GM21390 (cell line): Measurements from ENCODE around the gene ATP6V0E2.
"Not testable (repeated sequence)": the region's sequence is repeated elsewhere in the genome, so short reads cannot be mapped to it uniquely, and the experiment has no call there.

Source experiments
- ATAC-seq: cut with Tn5 transposase; IDR thresholded peaks from one replicate; pipeline ENCODE4 v1.9.1; 2021; ENCODE audit not compliant: unreplicated experiment

ATP6V0E2 gene

GRCh38 chr7:149873074-149873969 is at the start of gene ATP6V0E2:
ATP6V0E2 (plus strand) TSS chr7:149873969; CDS start chr7:149874066, 97 bp downstream.
- ATAC-seq = peak; percentile 90

DNA sequence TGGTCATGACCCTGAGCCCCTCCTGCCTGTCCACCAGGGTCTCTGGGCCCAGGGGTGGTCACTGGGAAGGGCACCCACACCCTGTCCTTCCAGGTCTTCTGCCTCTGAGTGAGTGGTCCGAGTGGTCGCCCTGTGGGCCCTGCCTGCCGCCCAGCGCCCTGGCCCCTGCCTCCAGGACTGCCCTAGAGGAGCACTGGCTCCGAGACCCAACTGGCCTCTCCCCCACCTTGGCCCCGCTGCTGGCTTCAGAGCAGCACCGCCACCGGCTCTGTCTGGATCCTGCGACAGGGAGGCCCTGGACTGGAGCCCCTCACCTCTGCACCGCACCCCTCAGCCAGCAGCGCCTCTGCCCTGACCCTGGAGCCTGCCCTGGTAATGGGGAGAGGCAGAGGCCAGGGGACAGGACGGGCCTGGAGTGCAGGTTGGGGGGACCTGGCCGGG is 49.4 kb upstream of the ATP6V0E2 start:
- no peak for ATAC-seq

DNA sequence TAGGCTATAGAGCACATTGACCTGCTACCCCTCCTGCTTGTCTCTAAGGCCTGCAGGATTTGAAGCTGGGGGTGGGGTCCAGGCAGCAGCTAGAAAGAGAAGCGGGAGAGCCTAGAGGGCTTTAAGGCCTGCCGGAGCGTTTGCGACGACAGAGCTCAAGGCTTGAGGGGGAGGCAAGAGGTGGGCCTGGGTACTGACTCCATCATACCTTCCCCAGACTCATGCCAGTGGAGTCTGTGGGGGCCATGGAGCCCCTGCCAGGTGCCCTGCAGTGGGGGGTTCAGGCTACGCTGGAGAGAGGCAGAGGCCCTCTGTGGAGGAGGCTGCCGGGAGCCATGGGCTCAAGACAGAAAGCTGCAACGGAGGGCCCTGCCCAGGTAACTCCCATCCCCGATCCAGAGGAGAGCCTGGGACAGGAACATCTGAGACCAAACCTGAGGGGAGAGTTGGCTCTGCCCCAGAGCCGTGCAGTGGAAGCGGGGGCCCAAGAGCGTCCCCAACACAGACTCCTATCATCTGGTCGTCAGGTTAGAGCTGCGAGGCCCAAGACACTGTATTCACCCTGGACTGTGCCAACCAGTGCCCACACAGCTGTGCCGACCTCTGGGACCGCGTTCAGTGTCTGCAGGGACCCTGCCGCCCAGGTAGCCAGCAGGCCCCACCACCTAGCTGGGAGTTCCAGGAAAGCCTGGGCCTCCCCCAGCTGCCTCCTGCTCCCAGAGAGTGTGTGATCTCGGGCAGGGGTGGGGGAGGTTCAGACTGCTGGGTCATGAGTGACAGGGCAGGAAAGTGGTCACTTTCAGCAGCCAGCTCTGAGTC is 48.8 kb upstream of the ATP6V0E2 start:
- ATAC-seq = no peak

- ATAC-seq = no peak
Measured at GRCh38 chr7:149825567-149826343, 48.0 kb upstream of the ATP6V0E2 start.

DNA sequence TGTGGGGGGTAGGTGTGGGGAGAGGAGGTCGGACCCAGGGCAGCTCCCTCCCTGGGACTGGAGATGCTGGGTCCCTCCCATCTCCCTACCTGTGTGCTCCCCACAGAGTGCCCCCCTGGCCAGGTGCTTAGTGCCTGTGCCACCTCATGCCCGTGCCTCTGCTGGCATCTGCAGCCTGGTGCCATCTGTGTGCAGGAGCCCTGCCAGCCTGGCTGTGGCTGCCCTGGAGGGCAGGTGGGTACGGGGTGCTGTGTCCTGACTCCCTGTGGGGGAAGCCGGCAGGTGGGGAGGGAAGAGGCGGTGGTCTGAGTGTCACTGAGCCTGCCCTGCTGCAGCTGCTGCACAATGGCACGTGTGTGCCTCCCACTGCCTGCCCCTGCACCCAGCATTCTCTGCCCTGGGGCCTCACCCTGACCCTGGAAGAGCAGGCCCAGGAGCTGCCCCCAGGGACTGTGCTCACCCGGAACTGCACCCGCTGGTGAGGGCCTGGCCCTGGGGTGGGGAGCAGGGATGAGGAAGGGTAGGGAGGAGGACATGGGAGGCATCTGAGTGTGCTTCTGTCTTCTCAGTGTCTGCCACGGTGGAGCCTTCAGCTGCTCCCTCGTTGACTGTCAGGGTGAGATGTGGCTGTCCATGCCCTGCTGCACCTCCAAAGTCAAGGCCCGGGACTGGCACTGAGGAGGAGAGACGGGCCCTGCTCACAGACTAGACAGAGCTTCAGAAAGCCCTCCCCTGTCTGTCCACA is 47.3 kb upstream of the ATP6V0E2 start:
- ATAC-seq = no peak

DNA sequence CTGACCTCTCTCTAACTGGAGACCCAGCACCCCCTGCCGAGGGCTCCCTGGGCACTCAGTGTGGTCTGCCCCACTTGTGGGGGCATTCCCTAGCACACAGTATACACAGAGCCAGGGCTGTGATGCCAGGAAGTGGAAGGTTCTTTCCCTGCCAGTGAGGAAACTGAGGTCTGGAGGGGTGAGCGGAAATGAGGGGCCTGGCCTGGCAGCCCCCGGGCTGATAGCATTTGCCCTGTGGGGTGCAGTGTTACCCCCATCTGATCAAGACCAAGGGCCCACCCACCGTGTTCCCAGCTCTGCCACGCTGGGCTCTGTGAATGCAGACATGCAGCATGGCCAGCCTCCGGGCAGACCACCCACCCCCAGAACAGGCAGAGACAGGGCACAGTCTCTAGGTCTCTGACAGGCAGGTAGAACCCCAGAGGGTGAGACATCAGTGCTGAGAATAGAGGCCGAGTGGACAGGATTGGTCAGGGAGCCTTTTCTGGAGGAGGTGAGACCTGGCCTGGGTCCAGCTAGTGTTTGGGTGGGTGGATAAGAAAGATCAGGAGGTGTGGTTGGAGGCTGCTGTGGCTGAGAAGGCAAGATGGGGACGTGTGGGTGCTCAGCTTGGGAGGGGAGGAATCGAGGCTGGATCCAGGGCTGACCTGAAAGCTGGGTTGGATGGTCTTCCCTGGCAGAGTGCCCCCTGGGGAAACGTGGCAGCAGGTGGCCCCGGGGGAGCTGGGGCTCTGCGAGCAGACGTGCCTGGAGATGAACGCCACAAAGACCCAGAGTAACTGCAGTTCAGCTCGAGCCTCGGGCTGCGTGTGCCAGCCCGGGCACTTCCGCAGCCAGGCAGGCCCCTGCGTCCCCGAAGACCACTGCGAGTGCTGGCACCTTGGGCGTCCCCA is 46.4 kb upstream of the ATP6V0E2 start:
- no peak for ATAC-seq

DNA sequence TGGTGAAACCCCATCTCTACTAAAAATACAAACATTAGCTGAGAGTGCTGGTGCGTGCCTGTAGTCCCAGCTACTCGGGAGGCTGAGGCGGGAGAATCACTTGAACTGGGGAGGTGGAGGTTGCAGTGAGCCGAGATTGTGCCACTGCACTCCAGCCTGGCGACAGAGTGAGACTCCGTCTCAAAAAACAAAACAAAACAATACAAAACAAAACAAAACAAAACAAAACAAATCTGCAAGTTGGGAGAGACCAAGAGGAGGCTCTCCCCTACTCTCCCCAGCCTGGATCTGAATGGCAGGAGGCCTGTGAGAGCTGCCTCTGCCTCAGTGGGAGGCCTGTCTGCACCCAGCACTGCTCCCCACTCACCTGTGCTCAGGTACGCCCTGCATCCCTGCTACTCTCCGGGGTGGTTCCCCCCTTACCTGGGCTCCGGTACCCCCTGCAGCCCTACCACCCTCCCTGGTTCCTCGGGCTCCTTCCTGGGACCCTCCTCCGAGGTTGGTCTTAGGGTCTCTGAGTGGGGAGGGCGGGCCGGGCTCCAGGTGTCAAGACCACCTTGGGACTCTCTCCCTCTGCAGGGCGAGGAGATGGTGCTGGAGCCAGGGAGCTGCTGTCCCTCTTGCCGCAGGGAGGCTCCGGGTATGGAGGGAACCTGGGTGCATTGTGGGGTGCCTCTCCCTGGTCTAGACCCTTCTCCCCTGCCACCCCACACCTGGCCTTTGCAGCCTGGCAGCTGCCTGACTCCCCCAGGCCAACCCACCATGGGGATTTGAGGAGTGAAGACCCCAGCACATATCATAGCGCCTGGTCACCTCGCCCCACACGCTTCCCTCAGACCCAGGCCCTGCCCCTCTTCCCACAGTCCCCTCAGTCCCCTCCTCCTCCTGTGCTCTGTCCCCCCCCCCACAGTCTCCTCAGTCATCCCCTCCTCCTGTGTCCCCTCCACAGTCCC is 45.1 kb upstream of the ATP6V0E2 start:
- no peak for ATAC-seq

GRCh38 chr7:149830527-149830926 is 43.2 kb upstream of the ATP6V0E2 start:
- not testable (repeated sequence) for ATAC-seq

- ATAC-seq = no peak
Measured at GRCh38 chr7:149830997-149831740, 42.6 kb upstream of the ATP6V0E2 start.

DNA sequence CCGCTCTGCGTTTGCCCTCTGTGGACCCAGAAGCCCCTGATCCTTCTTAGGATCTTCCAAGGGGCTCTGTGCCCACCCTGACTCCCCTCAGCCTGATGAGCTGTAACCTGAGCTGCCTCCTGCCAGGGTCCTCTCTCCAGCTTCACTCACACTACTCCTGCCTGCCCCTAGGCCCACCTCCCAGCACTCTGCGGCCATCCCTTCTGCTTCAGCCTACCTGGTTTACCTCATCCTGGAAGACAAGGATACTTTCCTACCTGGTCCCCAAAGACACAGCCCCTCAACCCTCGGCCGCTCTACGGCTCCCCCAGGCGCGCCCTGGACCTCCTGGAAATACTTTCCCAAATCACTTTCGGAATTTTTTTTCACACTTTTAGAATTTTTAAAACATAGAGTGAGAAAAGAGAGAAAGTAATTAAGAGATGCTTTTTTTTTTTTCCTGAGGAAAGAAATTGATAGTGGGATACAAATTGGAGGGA is 42.0 kb upstream of the ATP6V0E2 start:
- no peak for ATAC-seq

GRCh38 chr7:149832332-149833041 is 41.3 kb upstream of the ATP6V0E2 start:
- no peak for ATAC-seq

GRCh38 chr7:149833495-149834130 is 40.2 kb upstream of the ATP6V0E2 start:
- no peak for ATAC-seq

GRCh38 chr7:149834601-149835000 is 39.2 kb upstream of the ATP6V0E2 start:
- ATAC-seq = no peak

GRCh38 chr7:149836434-149836833 is 37.3 kb upstream of the ATP6V0E2 start:
- no peak for ATAC-seq

DNA sequence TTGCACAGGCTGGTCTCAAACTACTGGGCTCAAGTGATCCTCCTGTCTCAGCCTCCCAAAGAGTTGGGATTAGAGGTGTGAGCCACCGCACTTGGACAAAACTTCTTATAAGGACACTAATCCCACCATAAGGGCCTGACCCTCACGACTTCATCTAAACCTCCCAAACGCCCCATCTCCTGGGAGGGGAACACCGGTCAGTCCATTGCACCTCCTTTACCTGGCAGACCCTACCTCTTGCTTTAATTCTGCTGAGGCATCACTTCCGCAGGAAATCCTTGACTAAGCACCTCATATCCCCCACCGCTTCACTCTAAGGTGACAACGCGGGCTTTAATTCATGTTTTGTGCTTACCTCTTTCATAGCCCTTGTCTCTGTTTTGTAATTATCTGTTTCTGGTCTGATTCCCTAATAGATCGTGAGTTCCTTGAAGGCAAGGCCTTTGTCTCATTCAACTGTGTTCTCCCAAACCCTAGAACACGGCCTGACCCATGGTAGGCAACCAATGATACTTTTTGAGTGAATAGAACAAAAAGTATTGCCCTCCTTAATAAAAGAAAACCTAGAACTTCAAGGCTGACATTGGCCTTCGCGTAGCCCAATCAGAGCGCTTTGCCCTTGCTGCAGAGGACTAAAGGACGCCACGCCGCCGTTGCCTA is 36.1 kb upstream of the ATP6V0E2 start:
- ATAC-seq = no peak
